Eye (tissue), 1 donor: ENCODE data around the gene LYPD6B.
"Not testable (repeated sequence)": the region's sequence is repeated elsewhere in the genome, so short reads cannot be mapped to it uniquely, and the experiment has no call there.

Source experiments
- DNase-seq: peaks from one replicate; pipeline ENCODE4 v3.0.0-alpha.2; 2015

The LYPD6B gene

DNA sequence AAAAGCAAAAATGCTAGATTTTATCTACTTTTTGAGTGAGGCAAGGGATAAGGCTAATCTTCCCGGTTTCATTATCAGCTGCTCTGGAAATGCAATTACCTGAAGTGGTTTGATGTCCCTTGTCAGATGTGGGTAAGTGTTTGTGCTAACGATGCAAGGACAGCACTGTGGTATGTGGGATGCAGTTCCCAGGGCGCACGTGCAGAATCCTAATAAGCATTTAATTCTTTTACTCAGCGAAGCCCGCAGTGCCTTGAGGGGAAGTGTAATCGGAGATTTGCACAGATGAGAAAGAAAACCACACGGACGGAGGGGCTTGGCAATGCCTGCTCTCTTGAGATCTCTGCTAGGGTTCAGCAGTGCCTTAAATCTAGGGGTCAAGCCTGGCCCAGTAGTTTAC, 183.4 kb downstream of the LYPD6B start:
- DNase-seq, result peak; percentile 75

DNA sequence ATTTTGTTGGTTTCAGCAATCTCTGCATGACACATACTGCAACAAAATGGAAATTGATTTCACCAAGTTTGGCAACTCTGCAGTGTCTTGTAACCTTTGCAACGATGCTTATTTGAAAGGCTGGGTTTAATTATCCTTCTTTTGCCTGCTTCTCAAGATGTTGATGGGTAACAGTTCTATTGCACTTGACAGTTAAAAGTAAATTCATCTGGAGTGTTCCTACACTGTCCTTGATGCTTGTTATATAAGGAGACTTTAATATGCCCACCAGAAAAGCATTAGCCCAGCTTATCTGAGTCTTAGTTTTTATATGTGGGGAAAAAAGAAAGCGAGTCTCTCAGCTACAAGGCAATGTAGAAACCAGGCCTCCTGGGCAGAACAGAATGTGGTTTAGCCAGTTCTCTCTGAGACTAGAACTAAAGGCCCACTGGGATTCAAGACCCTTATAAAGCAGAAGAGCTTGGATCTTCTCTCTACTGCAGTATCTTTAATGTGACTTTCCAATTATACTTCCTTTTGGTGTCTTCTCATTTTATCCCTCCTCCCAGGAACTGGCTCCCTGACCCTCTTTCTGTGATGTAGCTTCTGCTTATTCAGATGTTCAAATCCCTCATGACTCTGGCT, 185.1 kb downstream of the LYPD6B start:
- DNase-seq, result peak; percentile 40

DNA sequence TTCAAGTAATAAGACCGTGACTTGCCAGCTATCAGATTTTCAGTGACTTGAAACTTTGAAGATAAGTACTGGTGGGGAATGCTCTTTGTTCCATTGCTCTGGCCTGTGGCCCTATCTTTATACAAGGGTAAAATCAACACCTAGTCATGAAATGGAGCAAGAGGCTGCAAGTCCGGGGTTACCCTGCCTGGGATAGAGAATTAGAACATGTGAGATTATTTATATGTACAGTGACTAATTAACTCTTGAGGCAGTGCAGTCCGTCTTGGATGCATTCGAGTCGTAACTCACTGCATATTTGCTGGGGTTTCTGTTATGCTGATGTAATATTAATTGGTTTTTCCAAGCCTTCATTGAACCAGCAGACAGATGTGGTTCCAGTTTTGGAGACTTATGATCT, 186.0 kb downstream of the LYPD6B start:
- no peak for DNase-seq

DNA sequence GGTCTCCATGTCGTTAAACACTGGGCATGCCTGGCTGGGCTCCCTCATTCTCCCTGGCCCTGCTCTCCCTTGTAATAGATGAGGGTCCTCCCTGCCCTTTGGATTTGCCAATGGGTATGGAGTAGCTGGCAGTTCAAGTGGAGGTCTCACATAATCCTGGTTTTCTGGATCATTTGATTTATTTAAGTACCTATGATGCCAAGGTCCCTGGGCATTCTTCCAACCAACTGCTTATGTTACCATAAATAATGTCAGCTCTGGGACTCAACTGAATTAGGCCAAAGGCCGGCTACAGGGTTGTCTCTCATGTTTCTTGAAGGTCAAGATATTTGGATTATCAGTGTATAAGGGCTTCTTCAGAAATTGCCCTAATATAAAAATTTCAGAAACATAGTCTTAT, 186.9 kb downstream of the LYPD6B start:
- no peak for DNase-seq

DNA sequence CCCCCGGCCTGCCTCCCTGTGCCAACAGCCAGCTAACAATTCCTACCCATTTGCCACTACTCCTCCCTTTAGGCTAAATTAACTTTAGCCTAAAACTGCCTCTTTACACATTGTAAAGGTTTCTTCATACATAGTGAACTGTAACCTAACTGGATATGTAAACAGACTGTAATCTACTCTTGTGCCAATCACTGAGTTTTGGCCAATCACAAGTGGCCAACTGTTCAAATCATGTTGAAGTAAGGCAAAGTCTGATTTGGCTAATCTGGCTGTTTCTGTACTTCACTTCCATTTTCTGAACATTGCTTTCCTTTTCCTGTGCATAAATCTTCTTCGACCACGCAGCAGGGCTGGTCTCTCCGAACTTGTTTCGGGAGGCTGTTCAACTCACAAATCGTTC, 188.3 kb downstream of the LYPD6B start:
- DNase-seq, result no peak

DNA sequence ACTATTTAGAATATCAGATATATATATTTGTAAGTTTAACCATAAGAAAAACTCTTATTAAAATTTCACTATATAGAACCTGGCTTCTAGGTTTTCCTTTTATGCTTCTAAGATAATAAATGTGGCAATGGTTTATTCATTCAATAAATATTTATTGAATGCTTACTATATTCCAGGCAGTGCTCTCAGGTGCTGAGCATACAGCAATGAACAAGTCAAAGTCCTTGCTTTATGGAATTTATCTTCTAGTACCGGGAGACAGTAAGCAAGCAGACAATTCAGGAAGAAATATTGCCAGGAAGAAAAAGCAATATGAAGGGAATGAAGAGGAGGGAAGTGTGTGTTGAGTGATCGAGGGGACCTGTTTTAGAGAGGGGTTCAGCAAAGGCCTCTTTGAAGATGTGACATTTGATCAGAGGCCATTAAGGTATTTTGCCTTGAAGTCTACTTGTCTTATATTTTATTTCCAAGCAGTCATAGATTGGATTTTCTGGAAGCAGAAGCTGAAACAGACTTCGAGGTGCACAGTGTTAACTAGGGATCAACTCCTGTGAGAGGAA, 197.4 kb downstream of the LYPD6B start:
- no peak for DNase-seq

DNA sequence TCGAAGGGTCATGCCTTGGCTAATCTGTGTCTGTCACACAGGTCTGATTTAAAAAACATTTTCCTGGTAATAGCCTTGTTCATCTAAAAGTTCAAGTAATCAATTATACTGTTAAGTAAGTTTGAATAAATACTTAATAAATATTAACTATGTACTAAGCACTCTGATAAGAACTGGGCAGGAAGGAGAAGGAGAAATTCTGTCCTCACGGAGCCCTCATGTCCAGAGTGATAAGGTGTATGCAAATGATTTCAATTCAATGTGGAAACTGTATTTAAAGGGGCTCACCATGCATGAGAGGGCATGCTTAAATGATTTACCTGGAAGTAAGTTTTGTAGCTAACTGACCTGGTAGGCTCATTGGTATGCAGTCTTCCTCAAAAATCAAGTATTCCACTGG, 197.9 kb downstream of the LYPD6B start:
- no peak for DNase-seq

DNA sequence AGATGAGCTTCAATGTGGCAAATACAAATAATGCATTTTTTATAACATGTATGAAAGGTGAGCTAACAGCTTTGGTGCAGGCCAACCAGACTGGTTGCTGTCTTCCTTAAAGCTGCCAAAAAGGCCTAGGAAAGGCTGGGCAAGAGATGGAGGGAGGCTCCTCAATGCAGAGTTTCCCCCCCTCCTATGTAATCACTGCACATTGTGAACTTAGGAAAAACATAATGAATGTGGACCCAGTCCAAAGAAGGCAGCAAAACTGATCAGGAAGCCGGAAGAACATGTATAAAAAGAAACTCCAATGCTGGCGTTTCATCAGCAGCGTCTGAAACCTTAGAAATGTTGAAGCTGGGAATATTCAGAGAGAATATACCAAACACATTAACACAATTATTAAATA, 207.7 kb downstream of the LYPD6B start:
- DNase-seq, result no peak

DNA sequence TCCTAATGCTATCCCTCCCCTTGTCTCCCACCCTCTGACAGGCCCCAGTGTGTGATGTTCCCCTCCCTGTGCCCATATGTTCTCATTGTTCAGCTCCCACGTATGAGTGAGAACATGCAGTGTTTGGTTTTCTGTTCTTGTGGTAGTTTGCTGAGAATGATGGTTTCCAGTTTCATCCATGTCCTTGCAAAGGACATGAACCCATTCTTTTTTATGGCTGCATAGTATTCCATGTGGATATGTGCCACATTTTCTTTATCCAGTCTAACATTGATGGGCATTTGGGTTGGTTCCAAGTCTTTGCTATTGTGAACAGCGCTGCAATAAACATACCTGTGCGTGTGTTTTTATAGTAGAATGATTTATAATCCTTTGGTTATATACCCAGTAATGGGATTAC, 212.9 kb downstream of the LYPD6B start:
- not testable (repeated sequence) for DNase-seq

DNA sequence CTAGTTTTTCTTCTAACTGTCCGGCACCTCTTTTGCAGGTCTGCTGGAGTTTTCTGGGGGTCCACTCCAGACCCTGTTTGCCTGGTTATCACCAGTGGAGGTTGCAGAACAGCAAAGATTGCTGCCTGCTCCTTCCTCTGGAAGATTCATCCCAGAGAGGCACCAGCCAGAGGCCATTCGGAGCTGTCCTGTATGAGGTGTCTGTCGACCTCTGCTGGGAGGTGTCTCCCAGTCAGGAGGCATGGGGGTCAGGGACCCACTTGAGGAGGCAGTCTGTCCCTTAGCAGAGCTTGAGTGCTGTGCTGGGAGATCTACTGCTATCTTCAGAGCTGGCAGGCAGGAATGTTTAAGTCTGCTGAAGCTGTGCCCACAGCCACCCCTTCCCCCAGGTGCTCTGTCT, 218.4 kb downstream of the LYPD6B start:
- not testable (repeated sequence) for DNase-seq

DNA sequence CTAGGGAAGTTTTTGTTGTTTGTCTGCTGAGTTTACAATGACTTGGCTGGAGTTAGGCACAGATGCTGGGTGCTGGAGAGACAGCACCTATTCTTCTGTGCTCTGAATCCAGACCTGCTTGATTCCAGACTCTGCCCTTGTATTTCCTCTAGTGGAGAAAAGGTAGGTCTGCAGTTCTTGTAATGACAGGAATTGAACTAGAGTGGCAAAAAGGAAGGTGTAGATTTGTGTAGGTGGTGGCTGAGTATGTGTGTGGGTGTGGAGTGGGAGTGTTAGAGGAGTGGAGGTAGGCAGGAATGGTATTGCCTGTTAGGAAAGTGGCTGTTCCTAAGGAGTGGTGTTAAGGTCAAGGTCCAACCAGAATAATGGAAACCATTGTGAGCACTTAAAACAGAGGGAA, 220.0 kb downstream of the LYPD6B start:
- DNase-seq, result no peak

DNA sequence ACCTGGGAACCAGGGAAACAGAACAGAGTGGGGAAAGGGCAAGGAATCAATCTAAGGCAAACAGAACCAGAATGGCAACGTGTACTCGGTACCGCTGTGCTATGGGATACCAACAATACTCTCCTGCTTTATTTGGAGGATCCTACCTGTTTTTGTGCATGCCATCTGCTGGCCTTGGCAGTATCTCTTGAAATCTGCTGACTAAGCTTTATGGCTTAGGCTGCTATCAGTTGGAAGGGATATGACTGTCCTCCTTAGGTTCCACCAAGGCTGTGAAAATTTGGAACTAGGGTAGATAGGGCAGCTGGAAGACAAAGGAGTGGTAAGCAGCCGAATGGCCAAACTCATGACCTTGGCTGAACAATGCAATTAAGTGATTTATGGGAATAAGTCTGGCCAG, 220.6 kb downstream of the LYPD6B start:
- DNase-seq, result no peak

DNA sequence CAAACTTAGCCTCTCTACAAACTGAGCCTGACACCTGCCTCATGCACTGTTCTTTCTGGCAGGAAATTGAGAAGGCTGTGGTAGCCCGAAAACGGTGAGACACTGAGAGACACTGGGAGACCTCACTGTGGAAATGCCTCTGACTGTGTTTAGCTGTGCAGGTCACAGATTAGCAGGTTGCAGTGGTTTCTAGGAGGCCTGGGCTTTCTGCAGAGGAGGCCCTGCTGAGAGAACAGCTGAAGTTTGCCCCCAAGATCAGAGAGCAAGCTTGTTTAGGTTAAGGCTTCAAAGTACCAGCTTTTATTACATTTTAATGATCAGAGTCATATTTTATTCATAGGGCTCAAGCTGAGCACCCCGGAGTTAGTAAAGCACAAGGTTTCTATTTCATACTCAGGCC, 223.2 kb downstream of the LYPD6B start:
- peak; percentile 38 for DNase-seq
